Caco-2 (cell line): ENCODE data around the gene DCBLD2. TPM values are rescaled to one million over a fixed set of nuclear protein-coding genes. Genes with fewer than 3 reads are reported as not detected.

Source experiments
- BruUV-seq: library from RNA; stranded (reverse); fragments of 400-500 nt; replicated peaks from 2 replicates; lab custom pipeline; 2021; lab: Mats Ljungman, UMichigan
- CTCF ChIA-PET: fragments of 300-600 bp; sonication (Branson Sonifier 250); formaldehyde crosslinking; loops from one replicate; lab custom pipeline; 2022; ENCODE audit warnings: antibody characterized with exemption; lab: Charles Lee
- POLR2A ChIA-PET: fragments of 300-600 bp; sonication (Branson Sonifier 250); formaldehyde crosslinking; loops from one replicate; lab custom pipeline; 2022; ENCODE audit warnings: antibody characterized with exemption; lab: Charles Lee
- DNase-seq, 2 experiments: peaks; one replicate each; pipeline versions ENCODE4 v3.0.0 to v3.0.0-alpha.2; 2020 to 2022
- H3K27me3 ChIP-seq: replicated peaks from 2 replicates; pipeline ENCODE4 v1.6.0; 2011; ENCODE audit warnings: low read length; ENCODE audit not compliant: control insufficient read depth, insufficient read depth
- H3K36me3 ChIP-seq: 2 replicates; pipeline ENCODE4 v1.5.1; 2011; ENCODE audit warnings: low read length; ENCODE audit not compliant: control insufficient read depth, insufficient read depth
- H3K4me1 ChIP-seq: fragments of 250-450 bp; sonication (Bioruptor Pico); 2 replicates; pipeline ENCODE4 v1.5.1; 2020; ENCODE audit warnings: mild to moderate bottlenecking
- H3K4me3 ChIP-seq: 2 replicates; pipeline ENCODE4 v1.5.1; 2011; ENCODE audit warnings: low read depth, mild to moderate bottlenecking, control low read depth, low read length
- H3K9me3 ChIP-seq: fragments of 250-450 bp; sonication (Bioruptor Pico); 2 replicates; pipeline ENCODE4 v1.5.1; 2020; ENCODE audit warnings: mild to moderate bottlenecking, moderate library complexity
- H3K27ac Mint-ChIP-seq: one replicate; pipeline ENCODE4 v1.8.0; 2022; ENCODE audit warnings: mixed read lengths; ENCODE audit not compliant: unreplicated experiment
- H3K27me3 Mint-ChIP-seq: one replicate; pipeline ENCODE4 v1.8.0; 2022; ENCODE audit warnings: mixed read lengths; ENCODE audit not compliant: insufficient read depth, unreplicated experiment
- H3K36me3 Mint-ChIP-seq: one replicate; pipeline ENCODE4 v1.8.0; 2022; ENCODE audit warnings: mild to moderate bottlenecking, mixed read lengths; ENCODE audit not compliant: insufficient read depth, unreplicated experiment
- H3K4me1 Mint-ChIP-seq: one replicate; pipeline ENCODE4 v1.8.0; 2022; ENCODE audit warnings: low read depth, mixed read lengths; ENCODE audit not compliant: unreplicated experiment
- H3K4me3 Mint-ChIP-seq: one replicate; pipeline ENCODE4 v1.8.0; 2022; ENCODE audit warnings: mild to moderate bottlenecking, moderate library complexity, mixed read lengths; ENCODE audit not compliant: unreplicated experiment
- H3K9me3 Mint-ChIP-seq: one replicate; pipeline ENCODE4 v1.8.0; 2022; ENCODE audit warnings: mixed read lengths; ENCODE audit not compliant: unreplicated experiment
- intact Hi-C: fragments of 100-400 bp; cut with micrococcal nuclease; formaldehyde crosslinking; loops from one replicate; pipeline ENCODE4 v1.10.0; 2022; ENCODE audit not compliant: unreplicated experiment
- total RNA-seq: library from RNA; stranded (reverse); gene quantifications from 2 replicates; pipeline ENCODE4 v1.2.3, GENCODE V29; 2022
- TF ChIP-seq, protein P1 (sequence below), 2 experiments: fragments of 200-600 bp in 1 of 2; IDR thresholded peaks; 1 replicate in 1 of 2; 2 replicates in 1 of 2; pipeline versions ENCODE4 v1.5.1 to v1.8.0; 2011 to 2022; ENCODE audit warnings: antibody characterized with exemption in 1 of 2, control low read depth in 1 of 2, inconsistent platforms in 1 of 2, low read depth in 1 of 2, low read length in 1 of 2, mild to moderate bottlenecking in 1 of 2, moderate library complexity in 1 of 2; ENCODE audit not compliant: insufficient read depth in 1 of 2, severe bottlenecking in 1 of 2, unreplicated experiment in 1 of 2

The DCBLD2 gene
- total RNA-seq, 1 experiment from 2014 or later = 53.0 TPM

DNA sequence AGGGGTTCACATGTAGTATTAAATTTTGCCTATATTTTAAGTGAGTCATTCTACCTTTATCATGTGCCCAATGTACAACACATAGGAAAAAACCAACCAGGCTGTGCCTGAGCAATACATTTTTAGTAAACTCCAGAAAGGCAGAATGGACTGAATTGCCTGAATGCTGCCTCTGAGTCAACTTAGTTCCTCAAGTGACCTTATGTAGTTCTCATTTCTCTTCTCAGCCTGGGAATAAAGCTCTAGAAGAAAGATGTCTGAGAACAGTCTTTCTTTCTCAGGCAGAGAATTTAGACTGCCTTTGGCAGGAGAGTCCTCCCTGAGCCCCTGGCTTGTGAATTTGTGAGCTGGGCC lies 125.4 kb downstream of the DCBLD2 start:
- H3K4me3 ChIP-seq = no peak overlapping the region
- no peaks in the 10 kb centered on the region for H3K27me3 Mint-ChIP-seq
- CTCF ChIA-PET = no interaction called here
- TF ChIP-seq, protein P1, sequence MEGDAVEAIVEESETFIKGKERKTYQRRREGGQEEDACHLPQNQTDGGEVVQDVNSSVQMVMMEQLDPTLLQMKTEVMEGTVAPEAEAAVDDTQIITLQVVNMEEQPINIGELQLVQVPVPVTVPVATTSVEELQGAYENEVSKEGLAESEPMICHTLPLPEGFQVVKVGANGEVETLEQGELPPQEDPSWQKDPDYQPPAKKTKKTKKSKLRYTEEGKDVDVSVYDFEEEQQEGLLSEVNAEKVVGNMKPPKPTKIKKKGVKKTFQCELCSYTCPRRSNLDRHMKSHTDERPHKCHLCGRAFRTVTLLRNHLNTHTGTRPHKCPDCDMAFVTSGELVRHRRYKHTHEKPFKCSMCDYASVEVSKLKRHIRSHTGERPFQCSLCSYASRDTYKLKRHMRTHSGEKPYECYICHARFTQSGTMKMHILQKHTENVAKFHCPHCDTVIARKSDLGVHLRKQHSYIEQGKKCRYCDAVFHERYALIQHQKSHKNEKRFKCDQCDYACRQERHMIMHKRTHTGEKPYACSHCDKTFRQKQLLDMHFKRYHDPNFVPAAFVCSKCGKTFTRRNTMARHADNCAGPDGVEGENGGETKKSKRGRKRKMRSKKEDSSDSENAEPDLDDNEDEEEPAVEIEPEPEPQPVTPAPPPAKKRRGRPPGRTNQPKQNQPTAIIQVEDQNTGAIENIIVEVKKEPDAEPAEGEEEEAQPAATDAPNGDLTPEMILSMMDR (IDR thresholded peaks at IDR 0.05; ENCODE audit: insufficient read depth in 1 of 2, low read depth in 1 of 2, low read length in 1 of 2, severe bottlenecking in 1 of 2, unreplicated experiment in 1 of 2) = no peak
- no peak overlapping the region for H3K4me3 Mint-ChIP-seq
- H3K9me3 Mint-ChIP-seq = no peaks in the 10 kb centered on the region
- DNase-seq = no peak
- H3K9me3 ChIP-seq = no peaks in the 10 kb centered on the region
- H3K4me1 Mint-ChIP-seq = peaks cover 56% of the 10 kb centered on the region
- H3K36me3 Mint-ChIP-seq = peaks cover 71% of the 10 kb centered on the region
- H3K27ac Mint-ChIP-seq = peak overlapping the region; percentile 71
- POLR2A ChIA-PET = no interaction called here
- no TSS peak for BruUV-seq
- H3K27me3 ChIP-seq = no peaks in the 10 kb centered on the region
- intact Hi-C loops = loop anchor here (2.0 kb wide), 1 partner anchor 43 kb away; no protein-coding TSS in a partner anchor
- H3K36me3 ChIP-seq = 0 out of 2 replicates have a peak, but pooled peaks cover 1% of the 10 kb centered on the region
- peaks cover 78% of the 10 kb centered on the region for H3K4me1 ChIP-seq

DNA sequence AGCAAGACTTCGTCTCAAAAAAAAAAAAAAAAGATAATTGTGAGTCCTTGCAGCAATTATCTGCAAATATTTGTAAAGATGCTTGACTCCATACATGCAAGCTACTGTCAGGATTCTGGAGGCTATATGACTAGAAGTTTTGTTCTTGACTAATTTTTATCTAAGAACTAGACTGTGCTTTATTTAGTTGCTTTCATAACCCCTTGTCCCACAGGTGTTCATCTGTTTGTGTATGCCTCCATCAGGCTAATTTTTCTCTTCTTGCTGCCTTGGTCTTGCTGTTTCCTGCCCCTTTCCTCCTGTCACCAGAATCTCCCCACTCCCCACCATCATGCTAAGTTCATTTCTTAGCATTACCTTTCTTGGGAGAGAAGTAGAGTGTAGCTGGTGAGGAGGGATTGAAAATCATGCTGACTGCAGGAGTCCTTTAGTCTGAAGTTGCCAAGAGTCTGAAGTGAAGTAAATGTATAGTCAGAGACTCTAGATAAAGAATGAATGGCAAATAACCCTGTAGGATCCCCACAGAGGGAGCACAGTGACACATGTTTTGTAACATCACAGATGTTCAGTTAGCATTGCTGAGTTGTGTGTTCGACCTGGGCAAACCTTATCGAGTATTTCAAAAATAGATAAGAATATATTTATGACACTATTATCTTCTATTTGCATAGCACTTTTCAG lies 125.9 kb downstream of the DCBLD2 start:
- Histone ChIP-seq H3K9me3 (no peaks in the 10 kb centered on the region), H3K27me3 (no peaks in the 10 kb centered on the region), H3K4me3 (no peak overlapping the region), H3K36me3 (0 out of 2 replicates have a peak, but pooled peaks cover 1% of the 10 kb centered on the region), H3K4me1 (peaks cover 79% of the 10 kb centered on the region)
- Mint-ChIP-seq H3K4me1 (peaks cover 56% of the 10 kb centered on the region), H3K27ac (peak overlapping the region; percentile 71), H3K4me3 (peak overlapping the region; percentile 34), H3K27me3 (no peaks in the 10 kb centered on the region), H3K9me3 (no peaks in the 10 kb centered on the region), H3K36me3 (peaks cover 68% of the 10 kb centered on the region)
- CTCF ChIA-PET = no interaction called here
- peak; percentile 27 to 57 for DNase-seq
- BruUV-seq = no TSS peak
- POLR2A ChIA-PET = interaction anchor here (0.9 kb wide), 1 partner anchor 183 kb away, joined by 3 read pairs; the partner anchor contains the start of gene CPOX
- intact Hi-C loops = loop anchor here (2.0 kb wide), 1 partner anchor 43 kb away; no protein-coding TSS in a partner anchor
- TF ChIP-seq, protein P1 (IDR thresholded peaks at IDR 0.05; ENCODE audit: insufficient read depth in 1 of 2, low read depth in 1 of 2, low read length in 1 of 2, severe bottlenecking in 1 of 2, unreplicated experiment in 1 of 2) = no peak

DNA sequence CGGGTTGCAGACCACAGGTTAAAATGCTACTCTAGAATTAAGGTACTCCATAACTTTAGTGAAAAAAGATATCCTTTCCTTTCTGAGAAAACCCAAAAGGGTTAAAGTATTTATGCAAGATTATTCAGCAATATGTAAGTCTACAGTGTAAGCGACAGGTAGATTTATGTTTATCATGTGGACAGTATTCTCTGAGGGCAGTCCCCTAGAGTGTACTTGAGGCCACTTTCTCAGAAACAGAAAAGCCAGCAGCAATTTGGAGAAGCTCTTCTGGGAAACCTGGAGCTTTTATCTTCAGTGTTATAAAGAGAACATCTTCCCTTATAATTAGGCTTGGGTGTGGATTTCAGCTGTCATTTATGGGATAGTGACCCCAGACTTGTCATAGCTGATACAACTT lies 129.5 kb downstream of the DCBLD2 start:
- Histone ChIP-seq H3K4me1 (peaks cover 43% of the 10 kb centered on the region), H3K36me3 (no peaks in the 10 kb centered on the region), H3K9me3 (no peaks in the 10 kb centered on the region), H3K4me3 (no peak overlapping the region), H3K27me3 (no peaks in the 10 kb centered on the region)
- Mint-ChIP-seq H3K27me3 (no peaks in the 10 kb centered on the region), H3K9me3 (no peaks in the 10 kb centered on the region), H3K36me3 (peaks cover 55% of the 10 kb centered on the region), H3K27ac (no peak overlapping the region), H3K4me1 (peaks cover 24% of the 10 kb centered on the region), H3K4me3 (no peak overlapping the region)
- BruUV-seq = no TSS peak
- TF ChIP-seq, protein P1 (IDR thresholded peaks at IDR 0.05; ENCODE audit: insufficient read depth in 1 of 2, low read depth in 1 of 2, low read length in 1 of 2, severe bottlenecking in 1 of 2, unreplicated experiment in 1 of 2) = no peak
- ChIA-PET CTCF (no interaction called here), POLR2A (no interaction called here)
- no peak for DNase-seq
- intact Hi-C loops = no loop called here
